ENCODE results near the gene SEMA5B. TPM values are rescaled to one million over a fixed set of nuclear protein-coding genes. Genes with fewer than 3 reads are reported as not detected.

The SEMA5B gene
- polyA plus RNA-seq, 1 donor from 2014 or later, result 7.0 TPM

DNA sequence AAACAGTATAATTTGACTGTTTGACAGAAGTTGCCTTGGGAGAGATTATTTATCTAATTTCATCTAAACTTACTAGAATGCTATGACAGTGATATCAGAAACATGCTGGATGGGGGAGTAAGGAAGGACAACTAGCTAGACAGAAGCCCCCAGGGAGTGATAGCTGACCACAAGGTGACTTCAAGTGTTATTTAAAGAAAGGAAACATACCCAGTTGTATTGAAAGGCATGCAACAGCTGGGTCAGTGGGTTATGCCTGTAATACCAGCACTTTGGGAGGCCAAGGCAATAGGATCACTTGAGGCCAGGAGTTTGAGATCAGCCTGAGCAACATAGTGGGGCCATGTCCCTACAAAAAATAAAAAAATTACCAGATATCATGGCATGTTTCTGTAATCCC, 163.1 kb downstream of the SEMA5B start:
- no peaks in the 10 kb centered on the region for H3K9me2 ChIP-seq (ENCODE audit: insufficient read depth, low read length)
- no peaks in the 10 kb centered on the region for H3K9me3 ChIP-seq (ENCODE audit: low read length)
- H3K27me3 ChIP-seq (ENCODE audit: insufficient read depth, low read depth, low read length), result no peaks in the 10 kb centered on the region
- no peaks in the 10 kb centered on the region for H4K20me1 ChIP-seq (ENCODE audit: insufficient read depth)
- no peaks in the 10 kb centered on the region for H3F3A ChIP-seq (ENCODE audit: insufficient read depth, low read length, poor library complexity, severe bottlenecking)
- no peaks in the 10 kb centered on the region for H3K79me2 ChIP-seq (replicated peaks; ENCODE audit: insufficient read depth, low read length)
- no peak overlapping the region for H3K4me2 ChIP-seq (ENCODE audit: low read length)
- no peak for TF ChIP-seq EP300 (conservative IDR thresholded peaks at IDR 0.05; ENCODE audit: poor library complexity, severe bottlenecking)
- no peak for TF ChIP-seq POLR2AphosphoS5 (IDR thresholded peaks at IDR 0.05)
- TF ChIP-seq MXI1 (conservative IDR thresholded peaks at IDR 0.05; ENCODE audit: poor library complexity, severe bottlenecking), result no peak
- no peak for TF ChIP-seq CTCF (IDR thresholded peaks at IDR 0.05; ENCODE audit: poor library complexity, severe bottlenecking)
- TF ChIP-seq RAD21 (conservative IDR thresholded peaks at IDR 0.05), result no peak
- no peak for TF ChIP-seq SMC3 (conservative IDR thresholded peaks at IDR 0.05; ENCODE audit: poor library complexity)
- H2AFZ ChIP-seq (ENCODE audit: low read depth, low read length), result no peak overlapping the region
- no peak overlapping the region for H3K27ac ChIP-seq (ENCODE audit: low read length)
- H3K4me3 ChIP-seq (ENCODE audit: low read length), result no peak overlapping the region
- no peak overlapping the region for H3K9ac ChIP-seq (ENCODE audit: low read length)
- H3K36me3 ChIP-seq (ENCODE audit: insufficient read depth, low read length), result no peaks in the 10 kb centered on the region

GRCh38 chr3:122862381-122862780, 165.2 kb downstream of the SEMA5B start:
- Histone ChIP-seq H3K4me3 (ENCODE audit: low read length) (no peak overlapping the region), H4K20me1 (ENCODE audit: insufficient read depth) (no peaks in the 10 kb centered on the region), H3K4me2 (ENCODE audit: low read length) (no peak overlapping the region), H3K27me3 (ENCODE audit: insufficient read depth, low read depth, low read length) (no peaks in the 10 kb centered on the region), H2AFZ (ENCODE audit: low read depth, low read length) (no peak overlapping the region), H3K27ac (ENCODE audit: low read length) (no peak overlapping the region), H3K9ac (ENCODE audit: low read length) (no peak overlapping the region), H3K36me3 (ENCODE audit: insufficient read depth, low read length) (no peaks in the 10 kb centered on the region), H3F3A (ENCODE audit: insufficient read depth, low read length, poor library complexity, severe bottlenecking) (no peaks in the 10 kb centered on the region), H3K79me2 (replicated peaks; ENCODE audit: insufficient read depth, low read length) (no peaks in the 10 kb centered on the region), H3K9me3 (ENCODE audit: low read length) (no peaks in the 10 kb centered on the region), H3K9me2 (ENCODE audit: insufficient read depth, low read length) (no peaks in the 10 kb centered on the region)
- TF ChIP-seq CTCF (IDR thresholded peaks at IDR 0.05; ENCODE audit: poor library complexity, severe bottlenecking), result no peak
- no peak for TF ChIP-seq SMC3 (conservative IDR thresholded peaks at IDR 0.05; ENCODE audit: poor library complexity)
- TF ChIP-seq EZH2 (IDR thresholded peaks at IDR 0.05; ENCODE audit: borderline replicate concordance, insufficient read depth, low read length, poor library complexity, severe bottlenecking), result no peak
- TF ChIP-seq POLR2AphosphoS5 (IDR thresholded peaks at IDR 0.05), result no peak
- no peak for TF ChIP-seq RAD21 (conservative IDR thresholded peaks at IDR 0.05)
- no peak for TF ChIP-seq TAF1 (IDR thresholded peaks at IDR 0.05; ENCODE audit: low read depth)
- no peak for TF ChIP-seq EP300 (conservative IDR thresholded peaks at IDR 0.05; ENCODE audit: poor library complexity, severe bottlenecking)
- TF ChIP-seq REST (IDR thresholded peaks at IDR 0.05; ENCODE audit: borderline replicate concordance), result no peak
- no peak for TF ChIP-seq MXI1 (conservative IDR thresholded peaks at IDR 0.05; ENCODE audit: poor library complexity, severe bottlenecking)

Other genes with a start within 250 kb of the SEMA5B start
- gene HSPBAP1, start 233.9 kb downstream of the SEMA5B start, polyA plus RNA-seq, result 8.6 and 9.3 TPM in 2 replicates
- 16.2 and 16.9 TPM in 2 replicates for gene SLC49A4, start 232.7 kb downstream of the SEMA5B start, polyA plus RNA-seq
- 1.4 and 4.9 TPM in 2 replicates for gene PDIA5, start 39.3 kb upstream of the SEMA5B start, polyA plus RNA-seq
- gene SEC22A, start 174.2 kb upstream of the SEMA5B start, polyA plus RNA-seq, result 32.7 and 44.0 TPM in 2 replicates